Measurements from ENCODE around the gene CYTIP.

- no peak for TF ChIP-seq POLR2A (IDR thresholded peaks at IDR 0.05)
- no peak for TF ChIP-seq CTCF (IDR thresholded peaks at IDR 0.05)
Measured at GRCh38 chr2:157468931-157469708, 25.2 kb upstream of the CYTIP start.

Measured in adrenal gland (tissue), 5 donors.